Activated CD8-positive, alpha-beta memory T cell treated with anti-CD3 and anti-CD28 coated beads, Interleukin-2, amount 50 U/mL, for 24 hours (primary cell): ENCODE results near the gene PGS1.

ENCODE experiments used
- DNase-seq: peaks from one replicate; pipeline ENCODE4 v3.0.0-alpha.2; 2020; ENCODE audit errors: extremely low read depth

PGS1 gene

DNA sequence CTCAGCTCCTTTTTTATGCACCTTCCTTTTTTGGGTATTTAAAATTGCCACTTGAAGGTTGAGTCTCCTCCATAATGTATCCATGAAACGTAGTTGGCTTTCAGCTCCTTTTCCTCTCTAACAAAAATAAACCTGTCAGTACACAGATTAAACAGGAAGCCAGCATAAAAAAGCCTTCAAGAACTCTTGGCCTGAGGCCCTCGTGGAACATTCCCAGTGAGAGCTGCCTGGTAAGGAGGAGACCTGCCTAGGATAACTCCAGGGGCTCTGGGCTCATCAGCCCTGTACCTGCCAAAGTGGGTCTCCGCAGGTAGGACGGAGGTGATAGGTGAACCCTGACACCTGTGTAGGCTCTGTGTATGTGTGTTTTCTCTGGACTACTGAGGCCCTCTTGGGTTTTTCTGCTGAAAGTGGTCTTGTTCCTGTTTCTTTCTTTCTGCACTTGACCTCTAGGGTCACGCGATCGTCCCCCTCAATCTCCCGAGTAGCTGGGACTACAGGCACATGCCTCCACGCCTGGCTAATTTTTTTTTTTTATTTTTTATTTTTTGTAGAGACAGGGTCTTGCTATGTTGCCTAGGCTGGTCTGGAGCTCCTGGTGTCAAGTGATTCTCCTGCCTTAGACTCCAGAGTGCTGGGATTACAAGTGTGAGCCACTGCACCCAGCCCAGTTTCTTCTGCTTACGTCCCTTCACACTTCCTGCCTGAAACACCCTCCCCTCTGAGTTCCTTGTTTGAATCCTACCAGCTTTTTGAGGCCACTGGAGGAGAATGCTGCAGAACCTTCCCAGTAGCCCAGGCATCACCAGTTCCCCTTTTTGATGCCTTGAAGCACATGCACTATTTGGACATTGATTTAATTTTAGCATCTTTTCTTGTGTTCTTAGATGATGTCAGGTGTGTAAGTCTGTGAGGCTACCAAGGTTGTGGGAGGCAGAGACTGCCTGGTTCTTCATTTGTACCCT, 9.8 kb downstream of the PGS1 start:
- DNase-seq = no peak

DNA sequence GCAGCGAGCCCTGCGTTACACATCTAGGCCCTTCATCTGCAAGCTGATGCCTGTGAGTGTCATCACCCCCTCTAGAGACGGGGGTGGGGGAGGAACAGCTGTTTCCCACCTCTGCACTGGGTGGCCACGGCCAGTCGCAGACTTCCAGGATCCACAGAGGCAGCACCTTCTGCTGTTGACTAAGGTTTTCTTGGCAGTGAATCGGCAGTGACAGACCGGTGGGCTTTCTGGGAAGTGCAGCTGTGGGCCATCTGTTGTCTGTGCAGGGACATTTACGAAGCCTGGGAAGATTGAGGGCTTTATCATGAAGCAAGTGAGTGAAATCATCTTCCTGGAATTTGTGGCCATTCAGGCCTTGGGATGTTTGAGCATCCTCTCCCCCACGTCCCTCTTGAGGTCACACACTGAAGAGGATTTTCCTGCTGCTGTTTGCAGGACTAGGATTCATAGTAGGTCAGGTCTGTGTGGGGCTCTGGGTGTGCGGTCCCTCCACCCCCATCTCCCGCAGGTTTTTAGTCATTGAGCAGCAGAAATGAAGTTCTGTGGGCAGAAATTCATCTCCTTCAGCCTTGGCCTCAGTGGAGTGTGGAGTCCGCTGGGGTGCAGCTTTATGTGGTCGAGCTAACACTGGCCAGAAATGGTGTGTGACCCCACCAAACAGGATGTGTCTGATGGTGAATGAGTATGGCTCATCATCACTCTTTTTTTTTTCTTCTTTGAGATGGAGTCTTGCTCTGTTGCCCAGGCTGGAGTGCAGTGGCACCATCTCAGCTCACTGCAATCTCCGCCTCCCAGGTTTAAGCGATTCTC, 12.0 kb downstream of the PGS1 start:
- DNase-seq = no peak

DNA sequence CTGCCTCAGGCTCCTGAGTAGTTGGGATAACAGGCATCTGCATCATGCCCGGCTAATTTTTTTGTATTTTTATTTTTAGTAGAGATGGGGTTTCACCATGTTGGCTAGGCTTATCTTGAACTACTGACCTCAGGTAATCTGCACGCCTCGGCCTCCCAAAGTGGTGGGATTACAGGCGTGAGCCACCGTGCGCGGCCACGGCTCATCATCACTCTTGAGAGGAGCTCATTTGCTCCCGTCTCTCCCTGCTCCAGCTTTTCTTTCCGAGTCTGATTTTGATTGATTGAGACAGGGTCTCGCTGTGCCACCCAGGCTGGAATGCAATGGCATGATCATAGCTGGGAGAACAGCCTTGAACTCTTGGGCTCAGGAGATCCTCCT, 12.6 kb downstream of the PGS1 start:
- DNase-seq = no peak

DNA sequence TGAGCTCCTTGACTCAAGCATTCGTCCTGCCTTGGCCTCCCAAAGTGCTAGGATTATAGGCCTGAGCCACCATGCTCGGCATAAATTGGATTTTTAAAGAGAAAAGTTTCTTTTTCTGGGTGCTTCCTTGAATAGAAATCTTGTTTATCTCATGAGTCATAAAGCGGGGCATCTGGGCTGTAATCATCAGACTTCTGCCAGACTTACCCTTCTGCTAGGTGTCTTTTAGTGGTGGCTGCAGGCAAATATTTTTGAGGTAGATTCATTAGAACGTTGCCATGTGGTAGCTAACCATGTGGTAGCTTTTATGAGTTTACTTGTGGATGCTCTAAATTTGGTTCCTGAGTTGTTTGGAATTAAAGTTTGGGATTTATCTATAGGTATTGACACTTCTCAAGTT, 13.4 kb downstream of the PGS1 start:
- DNase-seq = no peak

DNA sequence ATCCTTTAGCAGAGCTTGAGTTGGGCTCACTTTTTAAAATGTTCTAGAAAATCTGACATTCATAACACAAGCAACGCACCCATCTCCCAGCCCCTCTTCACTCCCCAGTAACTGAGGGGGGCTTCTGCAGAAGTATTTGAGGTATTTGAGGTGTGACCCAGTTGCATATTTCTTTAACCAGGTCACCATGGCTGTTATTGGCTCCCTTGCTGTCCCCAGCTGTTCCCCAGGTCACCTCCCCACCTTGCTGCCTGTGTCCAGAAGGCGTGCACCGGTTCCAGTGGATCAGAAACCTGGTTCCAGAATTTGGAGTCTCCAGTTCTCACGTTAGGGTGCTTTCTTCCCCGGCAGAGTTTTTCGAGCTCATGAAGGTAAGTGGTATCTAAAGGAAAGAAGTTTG, 13.8 kb downstream of the PGS1 start:
- no peak for DNase-seq

DNA sequence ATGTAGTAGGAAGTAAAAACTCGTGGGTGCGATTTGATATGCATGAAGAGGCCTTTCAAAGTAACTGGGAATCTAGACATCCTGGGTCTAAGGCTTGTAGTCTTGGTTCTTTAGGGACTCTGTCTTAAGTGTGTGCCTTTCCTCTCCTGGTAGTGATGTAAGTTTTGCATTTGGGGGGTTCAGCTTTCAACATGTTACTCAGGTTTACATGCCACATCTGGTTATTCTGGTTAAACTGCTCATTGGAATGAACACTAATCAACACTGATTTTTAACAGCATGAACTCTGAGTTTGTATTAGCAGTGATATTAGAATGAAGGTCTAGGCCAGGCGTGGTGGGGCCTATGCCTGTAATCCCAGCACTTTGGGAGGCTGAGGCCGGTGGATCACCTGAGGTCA, 15.1 kb downstream of the PGS1 start:
- DNase-seq = no peak

DNA sequence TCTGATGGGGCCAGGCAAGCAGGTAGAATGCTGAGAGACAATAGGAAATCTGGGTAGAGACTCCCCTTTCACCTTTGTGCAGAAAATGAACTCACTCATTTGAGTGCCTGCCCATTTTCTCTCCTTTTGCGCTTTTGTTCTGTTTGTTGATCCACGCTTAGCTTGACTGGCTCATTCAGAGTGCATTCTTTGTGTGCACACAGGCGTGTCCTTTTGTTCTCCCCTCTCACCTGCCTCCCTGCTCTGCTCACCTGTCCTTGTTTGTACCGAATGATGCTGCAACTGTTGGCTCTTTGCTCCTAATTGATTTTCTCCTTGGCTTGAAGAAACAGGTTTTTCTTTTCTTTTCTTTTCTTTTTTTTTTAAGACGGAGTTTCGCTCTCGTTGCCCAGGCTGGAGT, 15.8 kb downstream of the PGS1 start:
- DNase-seq = no peak

DNA sequence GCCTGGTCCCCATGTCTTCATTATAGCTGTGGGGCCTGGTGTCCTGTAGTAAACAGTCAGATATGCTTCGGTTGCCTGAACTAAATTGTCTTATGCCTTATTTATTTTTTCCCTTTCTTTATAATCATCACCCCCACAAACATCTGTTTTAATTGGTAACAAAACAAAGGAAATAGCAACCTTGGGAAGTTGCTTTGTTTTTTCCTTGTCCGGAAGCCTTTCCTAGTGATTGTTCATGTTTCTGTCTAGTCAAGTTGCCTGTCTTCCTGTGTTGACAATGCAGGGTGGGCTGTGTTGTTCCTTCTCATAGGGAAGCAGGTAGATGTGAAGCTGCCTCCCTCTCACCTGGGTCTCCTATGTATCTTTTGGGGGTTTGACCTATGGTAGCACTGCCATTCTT, 16.7 kb downstream of the PGS1 start:
- no peak for DNase-seq

DNA sequence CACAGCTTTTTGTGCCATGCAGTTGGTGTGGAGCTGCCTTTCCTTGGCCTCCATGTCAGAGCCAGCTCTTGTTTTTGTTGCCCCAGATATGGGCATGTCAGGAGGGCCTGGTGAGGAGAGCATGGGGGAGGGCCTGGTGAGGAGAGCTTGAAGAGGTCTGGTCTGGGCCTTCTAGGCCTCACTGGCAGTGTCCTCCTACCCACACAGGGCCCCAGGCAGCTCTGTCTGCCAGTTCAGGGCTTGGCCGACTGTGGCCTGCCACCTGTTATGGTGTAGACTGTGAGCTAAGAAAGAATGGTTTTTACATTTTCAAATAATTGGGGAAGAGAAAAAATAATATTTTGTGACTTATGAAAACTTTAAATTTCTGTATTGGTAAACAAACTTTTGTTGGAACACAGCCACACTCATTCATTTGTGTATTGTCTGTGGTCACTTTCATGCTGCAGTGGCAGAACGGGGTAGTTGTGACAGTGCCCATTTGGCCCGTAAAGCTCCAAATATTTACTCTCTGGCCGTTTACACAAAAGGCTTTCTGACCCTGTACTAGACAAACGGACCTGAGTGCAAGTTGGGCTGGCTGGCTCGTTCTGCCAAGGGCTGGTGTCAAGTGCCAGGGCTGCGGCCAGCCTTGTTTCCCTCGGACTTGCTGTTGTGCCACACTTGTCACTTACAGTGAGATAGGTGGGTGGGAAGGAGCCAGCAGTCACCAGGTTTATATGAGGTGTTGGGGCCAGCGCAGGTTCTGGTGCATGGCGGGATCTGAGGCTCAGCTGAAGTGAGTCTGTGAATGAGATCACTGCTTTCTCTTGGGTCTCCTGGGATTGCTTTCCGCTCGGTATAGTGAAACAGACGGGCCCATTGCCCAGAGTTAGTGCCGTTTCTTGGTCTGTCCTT, 18.2 kb downstream of the PGS1 start:
- DNase-seq = no peak

DNA sequence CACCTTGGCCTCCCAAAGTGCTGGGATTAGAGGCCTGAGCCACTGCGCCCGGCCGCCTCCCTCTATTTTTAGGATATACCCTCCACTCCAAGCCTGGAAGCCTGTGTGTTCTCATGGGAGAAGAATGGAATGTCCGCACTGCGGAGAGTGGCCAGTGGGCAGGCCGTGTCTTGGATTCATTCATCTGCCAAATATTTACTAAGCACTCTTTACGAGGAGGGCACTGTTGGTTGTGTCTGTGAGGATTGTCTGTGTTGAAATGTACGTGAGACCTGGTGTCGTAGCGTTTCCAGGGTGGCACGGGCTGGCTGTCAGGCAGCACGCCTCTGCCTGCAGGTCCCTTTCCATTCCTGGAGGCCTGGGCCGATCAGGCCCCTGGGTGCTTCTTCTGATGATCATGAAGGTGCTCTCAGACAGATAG, 19.2 kb downstream of the PGS1 start:
- no peak for DNase-seq

DNA sequence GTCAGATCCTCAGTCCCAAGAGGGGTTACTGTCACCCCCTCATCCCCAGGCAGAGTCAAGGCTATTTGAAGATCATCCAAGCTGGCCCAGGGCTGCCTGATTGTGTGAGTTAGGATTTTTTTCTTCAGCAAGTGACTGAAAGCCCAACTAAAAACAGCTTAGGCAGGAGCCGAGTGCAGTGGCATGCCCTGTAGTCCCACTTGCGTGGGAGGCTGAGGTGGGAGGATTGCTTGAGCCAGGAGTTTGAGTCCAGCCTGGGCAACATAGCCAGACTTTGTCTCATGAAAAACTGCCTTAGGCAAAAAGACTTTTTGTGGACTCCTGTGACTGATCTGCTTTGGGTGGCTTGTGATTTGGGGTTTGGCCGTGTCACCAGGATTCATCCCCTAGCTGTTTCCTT, 19.9 kb downstream of the PGS1 start:
- no peak for DNase-seq

DNA sequence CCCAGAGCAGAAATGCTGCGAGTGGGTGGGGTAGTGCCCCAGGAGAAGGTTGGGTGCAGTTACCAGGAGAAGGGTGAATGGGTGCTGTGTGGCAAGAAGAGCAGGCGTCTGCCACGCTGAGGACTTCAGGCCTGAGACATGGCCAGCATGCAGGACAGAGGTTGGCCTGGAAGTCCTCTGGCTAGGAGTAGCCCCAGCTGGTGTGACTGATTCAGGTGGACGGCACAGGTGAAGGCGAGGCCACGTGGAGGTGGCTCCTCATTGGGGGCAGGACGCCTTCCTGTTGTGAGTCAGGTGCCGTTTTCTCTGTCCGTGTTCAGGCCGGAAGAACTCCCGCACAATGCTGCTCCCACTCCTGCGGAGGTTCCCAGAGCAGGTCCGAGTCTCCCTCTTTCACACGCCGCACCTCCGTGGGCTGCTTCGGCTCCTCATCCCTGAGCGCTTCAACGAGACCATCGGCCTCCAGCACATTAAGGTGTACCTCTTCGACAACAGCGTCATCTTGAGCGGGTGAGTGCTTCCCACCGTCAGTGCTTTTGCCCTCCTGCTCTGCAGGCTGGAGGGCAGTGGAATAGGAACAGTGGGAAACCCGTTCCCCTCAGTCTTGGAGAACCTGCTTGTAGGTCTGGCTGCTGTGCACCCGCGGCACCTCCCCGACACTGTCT, 20.7 kb downstream of the PGS1 start:
- DNase-seq = no peak

DNA sequence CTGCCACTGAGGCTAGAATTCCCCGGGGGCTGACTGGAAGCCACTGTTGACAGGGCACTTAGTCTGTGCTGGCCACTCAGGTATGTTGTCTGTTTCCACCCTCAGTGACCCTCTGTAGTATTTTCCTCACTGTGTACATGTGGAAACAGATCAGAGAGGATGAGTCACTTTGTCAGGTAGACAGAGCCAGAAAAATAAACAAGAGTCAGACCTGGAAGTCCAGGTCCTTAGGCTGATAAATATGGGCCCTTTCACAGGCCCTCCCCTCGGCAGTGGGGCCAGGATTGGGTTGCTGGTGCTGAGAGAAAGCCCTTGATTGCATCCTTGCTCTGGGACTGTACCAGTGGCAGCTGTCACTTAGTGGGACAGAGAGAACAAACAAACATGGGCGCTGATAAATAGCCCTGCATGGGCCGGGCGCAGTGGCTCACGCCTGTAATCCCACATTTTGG, 21.3 kb downstream of the PGS1 start:
- DNase-seq = no peak

DNA sequence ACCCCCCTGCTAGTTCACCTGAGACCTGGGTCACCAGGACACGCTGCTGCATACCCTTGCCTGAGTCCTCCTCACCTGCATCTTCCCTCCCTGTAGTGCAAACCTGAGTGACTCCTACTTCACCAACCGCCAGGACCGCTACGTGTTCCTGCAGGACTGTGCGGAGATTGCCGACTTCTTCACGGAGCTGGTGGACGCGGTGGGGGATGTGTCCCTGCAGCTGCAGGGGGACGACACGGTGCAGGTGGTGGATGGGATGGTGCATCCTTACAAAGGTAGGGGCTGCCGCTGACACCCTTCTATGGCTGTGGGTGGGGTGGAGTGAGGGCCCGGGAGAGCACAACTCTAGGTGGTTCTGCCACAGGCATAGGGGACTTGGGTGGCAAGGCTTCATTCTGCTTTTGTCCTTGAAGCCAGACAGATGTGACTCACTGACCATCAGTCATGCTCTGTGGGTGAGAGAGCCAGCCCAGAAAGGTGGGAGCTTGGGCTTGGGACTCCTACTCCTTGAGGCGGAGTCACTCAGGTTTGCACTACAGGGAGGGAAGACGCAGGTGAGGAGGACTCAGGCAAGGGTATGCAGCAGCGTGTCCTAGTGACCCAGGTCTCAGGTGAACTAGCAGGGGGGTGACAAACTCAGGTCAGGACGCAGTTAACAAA, 22.3 kb downstream of the PGS1 start:
- no peak for DNase-seq

DNA sequence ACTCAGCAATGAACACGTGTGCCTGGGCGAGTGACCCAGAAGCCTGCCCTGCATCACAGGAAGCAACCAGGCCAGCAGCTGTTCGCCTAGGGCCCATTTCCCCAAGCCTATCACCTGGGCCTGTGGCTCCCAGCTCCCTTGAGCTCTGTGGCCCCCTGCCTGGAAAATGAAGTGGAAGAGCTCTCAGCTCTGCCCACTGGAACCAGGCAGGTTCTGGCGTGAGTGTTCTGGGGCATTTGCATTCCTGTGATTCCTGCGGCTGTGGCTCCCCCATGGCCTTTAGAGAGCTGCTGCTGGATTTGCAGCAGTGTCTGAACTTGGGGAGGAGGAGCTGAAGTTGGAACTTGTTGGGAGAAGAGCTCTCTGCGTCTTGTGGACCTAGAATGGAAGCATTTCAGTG, 22.8 kb downstream of the PGS1 start:
- no peak for DNase-seq

DNA sequence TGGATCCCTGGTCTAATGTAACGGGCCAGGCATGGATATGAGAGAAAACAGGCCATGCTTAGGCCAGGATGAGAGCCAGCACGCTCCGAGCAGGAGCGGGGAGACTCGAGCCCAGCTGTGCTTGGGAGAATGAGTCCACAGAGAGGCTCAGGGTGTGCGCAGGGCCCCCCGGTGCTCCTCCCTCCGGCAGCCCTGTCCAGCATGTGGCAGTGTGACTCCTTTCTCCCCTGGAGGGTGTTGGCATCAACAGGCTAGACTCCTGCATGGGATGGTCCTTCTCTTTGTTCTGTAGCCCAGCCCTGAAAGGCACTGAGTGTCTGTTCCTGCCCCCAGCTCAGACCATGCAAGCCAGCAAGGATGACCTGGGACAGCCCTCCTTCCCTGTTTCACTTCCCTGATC, 23.4 kb downstream of the PGS1 start:
- no peak for DNase-seq

DNA sequence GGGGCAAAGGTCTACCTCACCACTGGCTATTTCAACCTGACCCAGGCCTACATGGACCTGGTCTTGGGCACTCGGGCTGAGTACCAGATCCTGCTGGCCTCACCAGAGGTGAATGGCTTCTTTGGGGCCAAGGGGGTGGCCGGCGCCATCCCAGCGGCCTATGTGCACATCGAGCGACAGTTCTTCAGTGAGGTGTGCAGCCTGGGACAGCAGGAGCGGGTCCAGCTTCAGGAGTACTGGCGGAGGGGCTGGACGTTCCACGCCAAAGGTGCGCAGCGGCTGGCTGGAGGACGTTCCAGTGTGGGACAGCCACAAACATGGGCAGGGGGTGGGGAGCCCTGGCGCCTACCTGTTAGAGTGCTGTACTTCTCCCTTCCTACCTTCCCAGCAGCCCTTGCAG, 25.4 kb downstream of the PGS1 start:
- no peak for DNase-seq

DNA sequence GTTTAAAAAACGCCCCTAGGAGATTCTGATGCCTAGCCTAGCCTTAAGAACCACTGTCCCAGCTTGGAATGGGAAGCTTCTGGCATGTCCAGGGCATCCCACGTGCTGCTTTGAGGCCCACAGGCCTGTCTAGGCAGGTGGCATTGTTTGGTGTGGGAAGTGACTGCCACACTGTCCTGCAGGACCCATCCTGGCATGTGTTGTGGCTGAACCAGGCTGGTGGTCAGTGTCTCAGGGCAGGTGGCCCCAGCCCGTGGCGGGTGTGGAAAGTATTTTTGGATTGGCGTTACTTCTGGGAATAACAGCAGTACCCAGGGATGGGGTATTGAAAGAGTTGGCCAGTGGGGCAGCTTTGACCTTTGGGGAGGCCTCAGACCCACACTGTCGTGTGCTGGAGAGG, 27.9 kb downstream of the PGS1 start:
- DNase-seq = no peak

DNA sequence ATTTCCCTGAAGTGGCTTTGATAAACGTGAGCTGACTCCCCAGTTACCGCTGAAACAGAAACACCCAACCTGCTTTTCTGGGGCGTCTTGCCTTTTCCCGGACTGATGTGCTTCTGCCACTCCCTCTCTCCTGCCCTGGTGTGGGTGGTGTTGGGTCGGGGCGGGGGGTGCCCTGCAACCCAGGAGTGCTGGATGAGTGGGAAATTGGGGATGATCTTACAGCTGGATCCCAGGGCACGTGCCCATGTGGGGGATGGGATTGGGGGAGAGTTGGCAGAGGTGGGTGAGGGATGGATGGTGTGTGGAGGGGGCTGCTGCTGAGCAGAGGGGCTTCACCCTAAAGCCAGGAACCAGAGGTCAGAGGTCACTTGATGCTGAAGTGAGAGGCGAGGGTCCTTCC, 28.5 kb downstream of the PGS1 start:
- DNase-seq = no peak

DNA sequence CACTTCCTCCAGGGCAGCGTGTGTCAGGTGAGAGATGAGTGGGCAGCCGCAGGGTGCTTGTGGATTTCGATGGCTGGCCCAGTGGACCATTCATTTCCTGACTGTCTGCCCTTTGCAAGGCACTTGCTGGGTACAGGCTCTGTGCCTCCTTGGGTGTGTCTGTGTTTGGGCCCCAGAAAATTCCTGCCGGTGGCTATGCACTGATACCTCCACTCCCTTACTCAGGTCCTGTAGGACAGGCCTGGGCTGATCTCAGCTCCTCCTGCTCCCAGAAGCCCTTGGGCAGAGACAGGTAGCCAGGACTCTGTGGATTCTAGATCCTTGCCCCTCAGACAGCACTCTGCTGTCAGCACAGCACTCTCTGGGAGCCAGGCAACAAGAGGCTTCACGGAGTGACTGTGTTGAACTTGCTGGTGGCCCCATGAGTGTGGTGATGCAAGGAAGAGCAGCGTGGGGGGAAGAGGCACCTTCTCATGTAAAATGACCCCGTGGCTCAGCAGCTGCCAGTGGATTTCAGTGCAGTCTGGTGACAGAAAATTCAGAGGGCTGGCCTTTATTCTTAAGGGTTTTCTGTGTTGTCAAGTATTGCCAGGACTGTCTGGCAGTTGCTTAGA, 29.0 kb downstream of the PGS1 start:
- no peak for DNase-seq
